Esophagus muscularis mucosa (tissue), 4 donors: Measurements from ENCODE around the gene MAVS.

Source experiments
- EP300 ChIP-seq: sonication (generic); formaldehyde crosslinking; IDR thresholded peaks from one replicate; pipeline ENCODE4 v1.6.1; 2017; ENCODE audit warnings: antibody characterized with exemption
- POLR2A ChIP-seq: fragments of 450-650 bp; IDR thresholded peaks from one replicate; pipeline ENCODE4 v1.6.1; 2017; ENCODE audit warnings: antibody characterized with exemption, moderate library complexity, mild to moderate bottlenecking, low read depth
- POLR2AphosphoS5 ChIP-seq, 2 donors: sonication (generic); formaldehyde crosslinking; IDR thresholded peaks; one replicate each; pipeline ENCODE4 v1.6.1; 2017; ENCODE audit warnings: antibody characterized with exemption in 2 of 2
- TF ChIP-seq, protein P1 (sequence below), 3 experiments: fragments of 200-600 bp in 2 of 3; fragments of 450-650 bp in 1 of 3; sonication (generic) in 2 of 3; IDR thresholded peaks; one replicate each; pipeline ENCODE4 v1.5.1; 2017 to 2019; ENCODE audit warnings: antibody characterized with exemption in 3 of 3, mild to moderate bottlenecking in 2 of 3, moderate library complexity in 1 of 3

- TF ChIP-seq POLR2A (no peak), POLR2AphosphoS5 (IDR thresholded peaks at IDR 0.05) (peak in 1 of 2 donors; percentile 42), EP300 (no peak)
- TF ChIP-seq, protein P1, sequence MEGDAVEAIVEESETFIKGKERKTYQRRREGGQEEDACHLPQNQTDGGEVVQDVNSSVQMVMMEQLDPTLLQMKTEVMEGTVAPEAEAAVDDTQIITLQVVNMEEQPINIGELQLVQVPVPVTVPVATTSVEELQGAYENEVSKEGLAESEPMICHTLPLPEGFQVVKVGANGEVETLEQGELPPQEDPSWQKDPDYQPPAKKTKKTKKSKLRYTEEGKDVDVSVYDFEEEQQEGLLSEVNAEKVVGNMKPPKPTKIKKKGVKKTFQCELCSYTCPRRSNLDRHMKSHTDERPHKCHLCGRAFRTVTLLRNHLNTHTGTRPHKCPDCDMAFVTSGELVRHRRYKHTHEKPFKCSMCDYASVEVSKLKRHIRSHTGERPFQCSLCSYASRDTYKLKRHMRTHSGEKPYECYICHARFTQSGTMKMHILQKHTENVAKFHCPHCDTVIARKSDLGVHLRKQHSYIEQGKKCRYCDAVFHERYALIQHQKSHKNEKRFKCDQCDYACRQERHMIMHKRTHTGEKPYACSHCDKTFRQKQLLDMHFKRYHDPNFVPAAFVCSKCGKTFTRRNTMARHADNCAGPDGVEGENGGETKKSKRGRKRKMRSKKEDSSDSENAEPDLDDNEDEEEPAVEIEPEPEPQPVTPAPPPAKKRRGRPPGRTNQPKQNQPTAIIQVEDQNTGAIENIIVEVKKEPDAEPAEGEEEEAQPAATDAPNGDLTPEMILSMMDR (IDR thresholded peaks at IDR 0.05): no peak
Measured at GRCh38 chr20:3875378-3875974, 28.8 kb downstream of the MAVS start.
